ENCODE measurements around the gene HNRNPU.
"Not testable (repeated sequence)": the region's sequence is repeated elsewhere in the genome, so short reads cannot be mapped to it uniquely, and the experiment has no call there.

Gene HNRNPU

DNA sequence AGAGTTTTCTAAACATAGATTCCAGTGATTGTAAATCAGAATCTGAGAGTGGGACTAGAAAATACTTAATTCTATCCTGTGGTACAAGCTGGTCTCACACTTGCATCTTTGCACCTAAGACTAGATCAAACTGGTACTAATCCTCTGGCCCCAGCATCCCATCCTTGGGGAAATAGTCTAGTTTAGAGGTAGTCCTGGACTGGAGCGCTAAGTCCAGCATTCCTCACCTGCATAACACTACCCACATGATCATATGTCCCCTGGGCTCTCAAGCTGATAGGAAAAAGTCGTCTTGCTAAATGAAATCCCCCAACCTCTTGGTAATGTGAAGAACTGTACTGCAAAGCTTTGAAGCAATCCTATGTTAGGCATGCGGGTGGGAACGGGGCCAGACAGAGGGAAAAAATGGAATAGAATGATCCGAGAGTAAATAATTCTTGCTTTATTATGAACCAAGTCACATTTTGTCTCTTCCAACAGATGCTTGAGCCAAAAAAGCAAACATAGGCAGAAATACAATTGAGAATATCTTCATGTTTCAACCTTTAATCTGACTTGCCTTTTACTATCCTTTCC is 24.0 kb downstream of the HNRNPU start:
- DNase-seq (ENCODE audit: low read depth, low spot score), result no peak

DNA sequence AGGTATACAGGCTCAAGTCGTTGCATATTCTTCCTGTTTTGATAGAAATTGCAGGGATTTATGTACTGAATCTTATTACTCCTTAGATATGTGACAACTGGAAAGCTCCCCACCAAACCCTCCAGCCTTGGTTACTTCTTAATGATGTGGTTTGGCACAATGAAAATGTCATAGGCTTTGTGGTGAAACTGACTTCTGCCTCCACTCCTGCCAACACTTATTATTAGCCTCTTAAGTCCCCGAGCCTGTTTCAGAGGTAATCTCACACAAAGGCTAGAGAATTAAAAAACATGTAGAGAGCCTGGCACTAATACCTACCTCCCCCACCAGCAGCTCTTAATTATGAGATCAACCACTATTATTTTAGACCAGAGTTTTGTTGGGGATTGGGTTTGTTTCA is 24.7 kb downstream of the HNRNPU start:
- DNase-seq (ENCODE audit: low read depth, low spot score), result no peak

DNA sequence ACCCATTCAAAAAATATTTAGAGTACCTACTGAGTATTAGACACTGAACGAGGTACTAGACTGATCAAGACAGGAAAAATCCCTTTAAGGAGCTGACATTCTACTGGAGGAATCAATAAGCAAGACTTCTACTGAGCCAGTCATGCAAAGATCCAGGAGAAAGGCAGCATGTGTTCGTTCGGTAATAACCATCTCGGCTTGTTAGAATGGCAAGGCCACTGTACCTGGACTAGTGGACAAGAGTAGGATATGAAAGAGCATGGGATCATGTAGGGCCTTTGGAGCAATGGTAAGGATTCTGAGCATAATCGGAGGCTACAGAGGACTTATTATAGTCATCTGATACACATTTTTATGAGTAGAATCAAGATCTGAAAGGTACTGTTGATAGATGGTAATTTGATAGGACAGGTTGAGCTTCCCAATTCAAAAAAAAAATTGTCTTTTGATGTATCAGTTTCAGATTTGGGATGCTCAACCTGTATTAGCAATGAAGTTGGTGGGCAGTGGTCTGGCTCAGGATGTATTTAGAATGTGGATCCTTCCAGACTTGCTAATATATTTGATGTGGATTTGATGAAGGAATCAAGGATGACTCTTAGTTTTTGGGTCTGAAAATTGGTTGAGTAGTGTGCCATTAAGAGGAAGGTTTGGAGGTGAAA is 26.6 kb downstream of the HNRNPU start:
- DNase-seq (ENCODE audit: low read depth, low spot score), result no peak

DNA sequence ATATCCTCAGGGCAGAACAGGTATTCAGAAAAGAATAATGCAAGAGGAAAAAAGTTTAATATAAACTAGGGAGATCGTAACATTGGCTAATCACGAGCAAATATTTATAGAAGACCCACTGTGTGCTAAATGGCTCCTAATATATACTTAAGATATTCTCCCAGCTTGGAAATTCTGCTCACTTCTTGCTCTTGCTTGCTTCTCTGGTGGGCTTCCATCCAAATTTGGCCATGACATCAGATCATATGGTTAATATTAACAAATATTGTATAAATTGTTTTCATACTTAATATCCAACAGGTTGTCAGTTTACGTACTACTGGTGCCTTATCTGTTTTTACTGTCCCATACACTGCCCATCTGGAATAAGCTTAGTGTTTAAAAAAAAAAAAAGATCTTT is 27.8 kb downstream of the HNRNPU start:
- no peak for DNase-seq (ENCODE audit: low read depth, low spot score)

DNA sequence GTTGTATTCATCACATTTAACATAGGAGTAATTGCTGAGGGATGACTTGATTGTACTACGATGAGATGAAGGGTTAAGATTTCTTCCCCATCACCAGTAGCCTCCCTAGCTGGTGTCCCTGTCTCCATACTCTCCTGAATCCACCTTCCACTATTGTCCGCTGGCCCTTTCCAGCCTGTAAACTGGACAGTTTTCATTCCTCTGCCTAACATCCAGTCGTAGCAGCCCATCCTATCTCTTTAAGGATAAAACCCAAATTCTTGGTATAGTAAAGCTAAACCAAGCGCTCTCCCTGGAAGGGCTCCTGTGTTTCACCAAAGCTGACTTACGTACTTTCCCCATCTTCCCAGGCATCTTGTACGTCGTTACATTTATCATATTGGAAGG is 28.2 kb downstream of the HNRNPU start:
- DNase-seq (ENCODE audit: low read depth, low spot score), result peak; percentile 57

DNA sequence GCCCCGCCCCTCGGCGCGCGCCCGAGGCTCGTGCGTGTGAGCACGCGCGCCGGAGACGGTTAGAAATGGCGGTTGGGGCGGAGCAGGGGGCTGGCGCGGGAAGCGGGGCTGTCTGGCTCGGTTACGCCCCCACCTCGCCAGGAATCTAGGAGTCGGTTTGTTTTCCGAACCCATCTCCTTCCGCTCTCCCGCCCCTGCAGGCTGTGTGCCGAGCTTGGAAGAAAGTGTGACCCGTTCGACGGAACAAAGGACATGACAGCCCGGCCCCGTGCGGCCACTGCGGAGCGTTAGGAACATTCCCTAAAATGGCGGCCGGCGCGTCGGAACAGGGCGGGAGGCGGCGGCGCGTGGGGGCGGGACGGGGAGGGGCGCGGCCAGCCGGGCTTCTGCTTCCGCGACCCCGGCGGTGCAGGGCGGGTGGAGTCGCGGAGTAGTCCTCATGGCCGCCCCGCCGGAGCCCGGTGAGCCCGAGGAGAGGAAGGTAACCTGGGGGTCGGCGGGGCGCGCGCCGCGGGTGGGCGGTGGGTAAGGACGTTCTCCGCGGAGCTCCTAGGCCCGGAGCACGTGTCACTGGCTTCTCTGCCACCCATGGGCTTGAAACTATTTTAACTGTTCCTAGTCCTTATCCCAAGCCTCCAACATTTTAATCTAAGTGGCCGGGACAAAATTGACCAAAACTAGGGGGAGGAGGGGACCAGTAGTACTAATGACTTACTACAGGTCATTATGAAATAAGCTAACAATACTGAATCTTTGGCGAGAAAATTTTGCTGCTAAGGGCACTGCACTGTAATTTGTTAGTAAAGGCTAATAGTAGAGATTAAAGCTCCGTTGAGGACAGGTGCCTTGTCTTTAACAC is 28.8 kb downstream of the HNRNPU start, which contains the start of gene COX20:
COX20 (plus strand) TSS at position 383 of the 859 bp plus-strand sequence; CDS start at position 440, 57 bp downstream.
- peak; percentile 95 for DNase-seq (ENCODE audit: low read depth, low spot score)

DNA sequence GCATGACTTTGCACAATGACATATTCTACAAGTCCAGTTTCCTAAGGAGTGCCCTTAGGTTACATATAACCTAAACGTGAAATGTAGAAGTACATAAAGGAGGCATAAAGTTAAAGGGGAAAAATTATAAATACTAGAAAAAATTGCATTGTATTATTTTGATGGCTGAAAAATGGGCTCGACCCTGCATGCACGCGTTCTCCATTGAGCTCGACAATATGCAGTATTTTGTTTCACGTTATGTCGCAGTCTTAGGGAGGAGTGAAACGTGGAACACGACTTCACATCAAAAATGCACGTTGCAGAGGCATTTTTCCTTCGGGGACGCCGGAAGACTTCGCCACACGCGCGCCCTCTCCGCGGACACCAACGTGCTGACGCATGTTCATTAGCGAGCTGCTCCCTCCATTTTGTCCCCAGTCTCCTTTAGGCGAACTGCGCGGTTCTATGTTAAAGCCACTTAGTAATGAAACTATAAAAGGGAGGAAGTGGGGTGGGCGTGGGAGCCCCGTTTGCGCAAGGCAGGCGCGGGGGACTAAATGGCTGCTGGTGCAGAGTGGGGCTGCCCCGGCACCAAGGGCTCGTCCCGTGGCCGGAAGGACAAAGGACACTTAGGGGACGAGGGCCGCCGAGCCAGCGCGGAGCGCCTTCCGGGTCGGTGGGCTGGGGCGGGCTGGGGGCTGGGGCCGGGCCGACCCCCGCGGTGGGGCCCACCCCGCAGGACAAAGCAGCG is 29.6 kb downstream of the HNRNPU start:
- peak; percentile 90 for DNase-seq (ENCODE audit: low read depth, low spot score)

DNA sequence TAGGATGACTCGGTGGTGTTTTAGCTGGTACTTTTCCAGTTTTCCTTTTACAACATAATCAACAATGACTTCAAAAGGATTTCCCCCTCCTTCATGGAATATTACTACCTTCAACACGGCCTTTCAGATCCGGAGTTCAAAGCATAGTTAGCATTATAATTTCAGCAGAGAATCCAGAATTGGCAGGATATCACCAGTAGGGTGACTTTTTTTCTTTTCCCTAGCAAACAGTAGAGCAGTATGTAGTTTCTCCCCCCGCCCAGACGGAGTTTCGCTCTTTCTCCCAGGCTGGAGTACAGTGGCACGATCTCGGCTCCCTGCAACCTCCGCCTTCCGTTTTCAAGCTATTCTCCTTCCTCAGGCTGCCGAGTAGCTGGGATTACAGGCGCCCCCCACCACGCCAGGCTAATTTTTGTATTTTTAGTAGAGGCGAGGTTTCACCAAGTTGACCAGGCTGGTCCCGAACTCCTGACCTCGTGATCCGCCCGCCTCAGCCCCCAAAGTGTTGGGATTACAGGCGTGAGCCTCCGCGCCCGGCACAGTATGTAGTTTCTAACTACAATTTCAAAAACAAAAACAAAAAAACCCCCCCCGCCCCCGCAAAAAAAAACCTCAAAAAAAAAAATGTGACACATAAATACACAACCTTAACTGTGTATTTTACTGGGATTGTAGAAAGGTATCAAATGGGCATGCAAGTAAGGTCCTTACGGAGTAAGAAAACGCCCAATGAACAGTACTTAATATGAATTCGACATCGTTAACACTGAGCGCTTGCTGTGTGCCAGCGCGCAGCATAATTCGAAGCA is 30.4 kb downstream of the HNRNPU start:
- DNase-seq (ENCODE audit: low read depth, low spot score), result peak; percentile 73

DNA sequence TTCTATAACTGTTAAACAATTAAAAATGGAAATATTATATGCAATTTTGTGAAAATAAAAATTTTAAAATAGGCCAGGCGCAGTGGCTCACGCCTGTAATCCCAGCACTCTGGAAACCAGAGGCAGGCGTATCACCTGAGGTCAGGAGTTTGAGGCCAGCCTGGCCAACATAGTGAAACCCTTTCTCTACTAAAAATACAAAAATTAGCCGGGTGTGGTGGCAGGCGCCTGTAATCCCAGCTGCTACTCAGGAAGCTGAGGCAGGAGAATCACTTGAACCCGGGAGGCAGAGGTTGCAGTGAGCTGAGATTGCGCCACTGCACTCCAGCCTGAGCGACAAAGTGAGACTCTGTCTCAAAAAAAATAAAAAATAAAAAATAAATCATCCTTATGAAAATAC is 31.1 kb downstream of the HNRNPU start:
- not testable (repeated sequence) for DNase-seq (ENCODE audit: low read depth, low spot score)

DNA sequence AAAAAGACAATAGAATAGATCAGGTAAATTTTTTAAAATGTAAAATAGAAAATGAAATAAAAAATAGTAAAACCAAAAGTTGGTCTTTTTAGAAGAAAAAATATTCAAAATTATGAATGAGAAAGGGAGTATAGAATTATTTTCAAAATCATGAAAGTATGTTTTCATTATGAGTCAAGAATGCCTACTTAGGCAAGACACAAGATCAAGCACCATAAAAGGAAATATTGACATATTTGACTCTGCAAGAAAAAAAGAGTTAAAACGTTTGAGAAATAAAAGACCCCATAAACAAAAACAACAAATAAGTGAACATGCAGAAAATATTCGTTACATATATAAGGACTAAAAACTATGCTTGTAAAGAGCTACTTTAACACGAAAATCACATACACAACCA is 33.7 kb downstream of the HNRNPU start:
- DNase-seq (ENCODE audit: low read depth, low spot score), result no peak

DNA sequence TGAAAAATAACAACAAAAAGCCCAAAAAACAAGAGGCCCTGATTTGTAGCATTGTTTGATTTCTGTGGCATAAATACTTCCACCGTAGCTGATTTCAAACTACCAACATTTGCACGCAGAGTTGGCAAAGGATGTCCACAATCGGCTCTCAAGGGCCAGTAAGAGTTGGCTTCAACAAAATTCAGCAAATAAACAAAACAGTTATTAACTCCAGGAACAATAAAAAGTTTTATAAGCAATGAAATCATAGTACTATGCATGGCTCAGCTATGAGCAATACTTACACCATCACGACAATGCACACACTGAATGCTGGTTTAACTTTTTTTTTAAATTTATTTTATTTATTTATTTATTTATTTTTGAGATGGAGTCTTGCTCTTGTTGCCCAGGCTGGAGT is 37.6 kb downstream of the HNRNPU start:
- DNase-seq (ENCODE audit: low read depth, low spot score), result no peak

DNA sequence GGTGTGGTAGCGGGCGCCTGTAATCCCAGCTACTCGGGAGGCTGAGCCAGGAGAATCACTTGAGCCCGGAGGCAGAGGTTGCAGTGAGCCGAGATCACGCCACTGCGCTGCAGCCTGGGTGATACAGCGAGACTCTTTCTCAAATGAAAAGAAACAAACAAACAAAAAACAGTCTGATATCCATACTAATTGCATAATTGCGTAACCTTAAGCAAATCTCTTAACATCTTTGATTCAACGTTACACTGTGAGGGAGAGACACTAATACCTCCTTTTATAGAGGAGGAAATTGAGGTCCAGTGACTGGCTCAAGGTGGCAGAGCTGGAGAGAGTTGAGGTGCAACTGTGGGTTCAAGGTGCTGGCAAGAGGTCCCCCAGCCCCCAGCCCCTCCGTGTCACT is 41.5 kb downstream of the HNRNPU start:
- DNase-seq (ENCODE audit: low read depth, low spot score), result no peak

DNA sequence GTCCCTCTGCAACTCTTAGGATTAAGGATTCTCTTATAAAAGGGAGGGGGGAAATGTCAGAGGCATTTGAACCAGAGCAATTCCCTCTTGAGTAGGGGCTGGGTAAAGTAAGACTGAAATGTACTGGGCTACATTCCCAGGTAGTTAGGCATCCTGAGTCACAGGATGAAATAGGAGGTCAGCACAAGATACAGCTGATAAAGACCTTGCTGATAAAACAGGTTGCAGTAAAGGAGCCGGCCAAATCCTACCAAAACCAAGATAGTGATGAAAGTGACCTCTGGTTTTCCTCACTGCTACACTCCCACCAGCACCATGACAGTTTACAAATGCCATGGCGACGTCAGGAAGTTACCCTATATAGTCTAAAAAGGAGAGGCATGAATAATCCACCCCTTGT is 43.2 kb downstream of the HNRNPU start:
- peak; percentile 61 for DNase-seq (ENCODE audit: low read depth, low spot score)

DNA sequence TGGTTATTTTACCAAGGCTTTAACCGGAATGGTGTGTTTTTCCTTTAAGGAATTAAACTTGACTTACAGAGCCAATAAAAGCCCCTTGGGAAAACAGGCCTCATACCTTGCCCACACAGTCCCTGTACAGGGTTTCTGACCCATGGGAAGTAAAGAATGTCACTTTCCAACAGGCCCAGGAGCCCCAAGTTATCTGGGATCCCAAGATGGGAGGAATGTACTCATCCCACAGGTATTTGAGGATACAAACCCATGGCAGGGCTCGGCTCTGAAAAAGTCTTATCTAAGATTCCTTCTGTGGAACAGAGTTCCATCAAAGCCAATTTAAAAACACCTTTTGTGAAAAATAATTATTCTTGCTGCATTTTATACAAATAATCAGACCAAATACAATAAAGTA is 44.2 kb downstream of the HNRNPU start:
- no peak for DNase-seq (ENCODE audit: low read depth, low spot score)

DNA sequence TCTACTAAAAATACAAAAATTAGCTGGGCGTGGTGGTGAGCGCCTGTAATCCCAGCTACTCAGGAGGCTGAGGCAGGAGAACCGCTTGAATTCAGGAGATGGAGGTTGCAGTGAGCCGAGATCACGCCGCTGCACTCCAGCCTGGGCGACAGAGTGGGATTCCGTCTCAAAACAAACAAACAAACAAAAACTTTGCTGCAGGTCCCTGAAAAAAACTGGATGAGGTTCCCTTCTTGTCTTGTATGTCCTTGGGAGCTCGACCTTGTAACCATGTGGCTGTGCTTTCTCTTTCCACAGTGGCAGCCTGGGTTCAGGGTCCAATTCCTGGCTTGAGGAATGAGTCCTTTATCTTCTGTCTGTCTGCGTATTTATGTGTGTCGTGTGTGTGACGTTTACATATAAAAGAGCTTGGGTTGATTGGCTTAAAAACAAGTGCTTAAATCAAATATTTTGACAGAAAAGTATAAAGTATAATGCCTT is 46.9 kb downstream of the HNRNPU start:
- no peak for DNase-seq (ENCODE audit: low read depth, low spot score)

DNA sequence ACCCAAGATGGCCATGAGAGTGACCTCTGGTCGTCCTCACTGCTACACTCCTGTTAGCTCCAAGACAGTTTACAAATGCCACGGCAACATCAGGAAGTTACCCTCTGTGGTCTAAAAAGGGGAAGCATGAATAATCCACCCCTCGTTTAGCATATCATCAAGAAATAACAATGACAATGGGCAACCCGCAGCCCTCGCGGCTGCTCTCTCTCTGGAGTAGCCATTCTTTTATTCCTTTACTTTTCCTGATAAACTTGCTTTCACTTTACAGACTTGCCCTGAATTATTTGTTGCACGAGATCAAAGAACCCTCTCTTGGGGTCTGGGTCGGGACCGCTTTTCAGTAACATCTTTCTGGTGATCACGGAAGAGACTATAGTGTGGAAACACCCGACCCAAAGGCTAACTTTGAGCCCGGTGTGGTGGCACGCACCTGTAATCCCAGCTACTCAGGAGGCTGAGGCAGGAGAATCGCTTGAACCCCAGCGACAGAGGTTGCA is 48.7 kb downstream of the HNRNPU start:
- peak; percentile 61 for DNase-seq (ENCODE audit: low read depth, low spot score)

DNA sequence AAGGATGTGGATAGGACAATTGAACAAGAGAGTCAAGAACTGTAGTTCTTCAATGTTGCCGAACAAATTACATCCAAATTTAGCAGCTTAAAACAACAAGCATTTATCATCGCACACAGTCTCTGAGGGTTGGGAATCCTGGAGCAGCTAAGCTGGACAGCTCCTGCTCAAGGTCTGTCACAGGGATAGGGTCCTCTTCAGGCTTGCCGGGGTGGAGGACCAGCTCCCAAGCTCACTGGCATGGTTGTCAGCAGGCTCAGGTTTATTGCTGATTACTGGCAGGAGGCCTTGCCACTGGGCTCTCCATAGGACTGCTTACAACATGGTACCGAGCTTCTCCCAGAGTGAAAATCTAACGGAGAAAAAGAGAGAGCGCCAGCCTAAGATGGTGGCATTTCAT is 51.0 kb downstream of the HNRNPU start:
- DNase-seq (ENCODE audit: low read depth, low spot score), result no peak

DNA sequence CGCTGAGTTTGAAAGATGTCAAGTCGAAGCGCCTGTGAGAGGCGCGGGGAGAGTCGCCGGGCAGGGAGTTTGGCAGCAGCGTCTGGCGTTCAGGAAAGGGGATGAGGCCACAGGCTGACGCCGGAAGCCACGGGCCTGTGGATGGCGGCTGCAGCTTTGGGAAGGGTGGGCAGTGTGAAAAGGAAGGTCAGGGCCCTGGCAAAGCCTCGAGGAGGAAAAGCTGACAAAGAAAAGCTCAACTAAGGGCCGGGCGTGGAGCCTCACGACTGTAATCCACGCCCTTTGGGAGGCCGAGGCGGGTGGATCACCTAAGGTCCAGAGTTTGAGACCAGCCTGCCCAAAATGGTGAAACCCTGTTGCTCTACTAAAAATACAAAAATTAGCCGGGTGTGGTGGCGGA is 54.1 kb downstream of the HNRNPU start:
- DNase-seq (ENCODE audit: low read depth, low spot score), result no peak

DNA sequence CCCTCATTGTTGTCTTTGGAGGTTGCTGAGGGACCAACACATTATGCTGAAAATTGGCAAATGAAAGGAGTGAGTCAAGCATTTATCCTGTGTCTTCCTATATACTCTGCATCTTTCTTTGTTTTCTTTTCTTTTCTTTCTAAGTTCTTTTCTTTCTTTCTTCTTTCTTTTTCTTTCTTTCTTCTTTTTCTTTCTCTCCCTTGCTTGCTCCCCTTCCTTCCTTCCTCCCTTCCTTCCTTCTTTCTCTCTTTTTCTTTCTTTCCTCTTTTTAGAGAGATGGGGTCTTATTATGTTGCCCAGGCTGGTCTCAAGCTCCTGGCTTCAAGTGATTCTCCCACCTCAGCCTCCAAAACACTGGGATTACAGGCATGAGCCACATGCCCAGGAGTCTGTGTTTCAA is 57.2 kb downstream of the HNRNPU start:
- no peak for DNase-seq (ENCODE audit: low read depth, low spot score)

DNA sequence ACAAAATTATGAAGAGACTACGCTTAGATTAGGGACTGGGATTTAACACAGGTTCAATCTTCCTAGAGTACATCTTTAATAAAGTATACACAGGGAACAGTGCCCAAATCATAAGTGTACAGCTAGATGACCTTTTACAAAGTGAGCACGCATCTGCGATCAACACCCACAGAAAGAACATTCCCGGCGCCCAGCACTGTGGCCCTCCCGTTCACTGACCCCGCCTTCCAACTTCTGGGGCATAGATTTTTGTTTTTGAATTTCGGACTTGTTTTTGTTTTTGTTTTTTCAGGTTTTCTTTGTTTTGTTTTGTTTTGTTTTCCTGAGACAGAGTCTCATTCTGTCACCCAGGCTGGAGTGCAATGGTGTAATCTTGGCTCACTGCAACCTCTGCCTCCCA is 59.5 kb downstream of the HNRNPU start:
- DNase-seq (ENCODE audit: low read depth, low spot score), result no peak

Measured in ELF-1 (cell line).